PFSK-1 (cell line): ENCODE data around the gene WNT3.

Source experiments
- FOXP2 ChIP-seq: optimal IDR thresholded peaks from 2 replicates; pipeline ENCODE3; 2011; ENCODE audit warnings: borderline replicate concordance, control low read depth, inconsistent platforms; ENCODE audit not compliant: insufficient read depth; ENCODE audit errors: extremely low read length, extremely low read depth
- SIN3A ChIP-seq: IDR thresholded peaks from 2 replicates; pipeline ENCODE4 v1.6.1; 2012; ENCODE audit warnings: mild to moderate bottlenecking, low read length, moderate library complexity, borderline replicate concordance; ENCODE audit not compliant: insufficient read depth
- TF ChIP-seq, protein P1 (sequence below), 2 experiments: IDR thresholded peaks; 2 replicates each; pipeline versions ENCODE4 v1.6.1 to v1.8.0; 2011 to 2012; ENCODE audit warnings: low read depth in 2 of 2, low read length in 2 of 2, control low read depth in 1 of 2, inconsistent platforms in 1 of 2, mild to moderate bottlenecking in 1 of 2, moderate library complexity in 1 of 2; ENCODE audit not compliant: insufficient read depth in 1 of 2

DNA sequence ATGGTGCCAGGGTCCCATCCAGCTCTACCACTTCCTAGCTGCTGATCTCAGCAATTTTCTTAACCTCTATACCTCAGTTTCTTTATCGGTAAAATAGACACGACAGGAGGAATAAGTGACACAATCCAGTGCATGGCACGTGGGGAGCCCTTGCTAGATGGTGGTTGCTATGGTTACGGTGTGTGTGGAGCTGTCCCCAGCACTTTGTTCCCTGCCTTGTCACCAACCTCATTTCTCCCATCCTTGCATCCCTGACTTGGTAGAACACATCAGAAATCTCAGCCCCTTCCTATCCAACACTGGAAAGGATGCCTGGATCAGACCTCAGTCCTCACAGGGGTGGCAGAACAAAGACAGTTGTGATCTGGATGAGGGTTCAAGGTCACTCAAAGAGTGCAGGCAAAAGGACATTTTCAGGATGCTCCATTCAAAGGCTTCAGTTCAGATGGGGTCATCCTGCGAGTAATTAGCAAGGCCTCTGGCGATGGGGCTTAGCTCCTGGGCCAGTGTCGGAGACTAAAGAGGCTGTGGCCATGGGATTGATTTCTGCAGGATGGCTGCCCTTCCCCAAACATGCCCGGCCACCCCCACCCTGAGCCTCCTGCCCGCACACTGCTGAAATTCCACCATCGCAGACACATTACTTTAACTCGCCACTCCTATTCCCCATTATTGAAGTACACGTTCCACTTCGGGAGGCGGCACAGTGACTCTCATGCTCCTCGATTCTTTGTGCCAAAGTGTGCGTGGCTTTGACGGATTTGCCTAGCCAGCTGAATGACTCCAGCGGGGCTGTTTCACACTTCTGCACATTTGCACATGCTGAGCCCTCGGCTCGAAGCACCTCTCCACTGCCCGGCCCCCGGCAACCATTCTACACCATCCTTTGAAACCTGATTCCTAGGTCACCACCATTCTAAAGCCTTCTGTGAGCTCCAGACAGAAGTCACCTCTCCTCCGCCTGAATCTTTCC lies 40.3 kb downstream of the WNT3 start:
- TF ChIP-seq, protein P1, sequence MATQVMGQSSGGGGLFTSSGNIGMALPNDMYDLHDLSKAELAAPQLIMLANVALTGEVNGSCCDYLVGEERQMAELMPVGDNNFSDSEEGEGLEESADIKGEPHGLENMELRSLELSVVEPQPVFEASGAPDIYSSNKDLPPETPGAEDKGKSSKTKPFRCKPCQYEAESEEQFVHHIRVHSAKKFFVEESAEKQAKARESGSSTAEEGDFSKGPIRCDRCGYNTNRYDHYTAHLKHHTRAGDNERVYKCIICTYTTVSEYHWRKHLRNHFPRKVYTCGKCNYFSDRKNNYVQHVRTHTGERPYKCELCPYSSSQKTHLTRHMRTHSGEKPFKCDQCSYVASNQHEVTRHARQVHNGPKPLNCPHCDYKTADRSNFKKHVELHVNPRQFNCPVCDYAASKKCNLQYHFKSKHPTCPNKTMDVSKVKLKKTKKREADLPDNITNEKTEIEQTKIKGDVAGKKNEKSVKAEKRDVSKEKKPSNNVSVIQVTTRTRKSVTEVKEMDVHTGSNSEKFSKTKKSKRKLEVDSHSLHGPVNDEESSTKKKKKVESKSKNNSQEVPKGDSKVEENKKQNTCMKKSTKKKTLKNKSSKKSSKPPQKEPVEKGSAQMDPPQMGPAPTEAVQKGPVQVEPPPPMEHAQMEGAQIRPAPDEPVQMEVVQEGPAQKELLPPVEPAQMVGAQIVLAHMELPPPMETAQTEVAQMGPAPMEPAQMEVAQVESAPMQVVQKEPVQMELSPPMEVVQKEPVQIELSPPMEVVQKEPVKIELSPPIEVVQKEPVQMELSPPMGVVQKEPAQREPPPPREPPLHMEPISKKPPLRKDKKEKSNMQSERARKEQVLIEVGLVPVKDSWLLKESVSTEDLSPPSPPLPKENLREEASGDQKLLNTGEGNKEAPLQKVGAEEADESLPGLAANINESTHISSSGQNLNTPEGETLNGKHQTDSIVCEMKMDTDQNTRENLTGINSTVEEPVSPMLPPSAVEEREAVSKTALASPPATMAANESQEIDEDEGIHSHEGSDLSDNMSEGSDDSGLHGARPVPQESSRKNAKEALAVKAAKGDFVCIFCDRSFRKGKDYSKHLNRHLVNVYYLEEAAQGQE (IDR thresholded peaks at IDR 0.05; ENCODE audit: insufficient read depth in 1 of 2, low read depth in 2 of 2, low read length in 2 of 2) = peak; percentile 25 to 60; a peak in 1 of 4 replicates
- TF ChIP-seq SIN3A (no peak), FOXP2 (no peak)
